GM23248 (cell line): ENCODE measurements around the gene LRP5.

ENCODE experiments used
- EZH2 ChIP-seq: fragments of 200-600 bp; sonication (generic); IDR thresholded peaks from 2 replicates; pipeline ENCODE4 v1.6.1; 2018; ENCODE audit warnings: antibody characterized with exemption, mild to moderate bottlenecking; ENCODE audit not compliant: insufficient read depth, poor library complexity, severe bottlenecking
- EZH2phosphoT487 ChIP-seq: fragments of 200-600 bp; sonication (generic); IDR thresholded peaks from 2 replicates; pipeline ENCODE4 v1.6.1; 2018; ENCODE audit warnings: antibody characterized with exemption, moderate library complexity, mild to moderate bottlenecking, low read depth; ENCODE audit not compliant: insufficient read depth

GRCh38 chr11:68312117-68312779 is at the start of gene LRP5:
- TF ChIP-seq EZH2 (no peak), EZH2phosphoT487 (no peak)
